Body of pancreas (tissue), 4 donors: ENCODE results near the gene KRTAP13-1.

Experiments
- CTCF ChIP-seq, 7 experiments: fragments of 450-650 bp in 4 of 7; fragments of 200-600 bp in 3 of 7; sonication (generic) in 3 of 7; IDR thresholded peaks; one replicate each; pipeline ENCODE4 v1.5.1; 2016 to 2019; ENCODE audit warnings: antibody characterized with exemption in 7 of 7
- POLR2A ChIP-seq, 3 donors: fragments of 450-650 bp; IDR thresholded peaks; one replicate each; pipeline ENCODE4 v1.6.1; 2016; ENCODE audit warnings: antibody characterized with exemption in 3 of 3, mild to moderate bottlenecking in 2 of 3

GRCh38 chr21:30355906-30356305 is 39.9 kb upstream of the KRTAP13-1 start:
- TF ChIP-seq CTCF (IDR thresholded peaks at IDR 0.05) = no peak
- TF ChIP-seq POLR2A (IDR thresholded peaks at IDR 0.05) = no peak
